CD4-positive, alpha-beta T cell (primary cell): ENCODE measurements around the gene MEF2A. TPM values are rescaled to one million over a fixed set of nuclear protein-coding genes. Genes with fewer than 3 reads are reported as not detected.

Experiments
- ATAC-seq: fragments of 200-7000 bp; cut with Tn5 transposase; one replicate; pipeline ENCODE4 v1.10.0; 2022; ENCODE audit warnings: mild to moderate bottlenecking; ENCODE audit not compliant: poor library complexity
- CTCF ChIA-PET: fragments of 350-600 bp; sonication (Branson Sonifier 250); formaldehyde crosslinking; loops from one replicate; lab custom pipeline; 2021; ENCODE audit warnings: antibody characterized with exemption, inconsistent platforms; lab: Charles Lee
- POLR2A ChIA-PET: fragments of 350-600 bp; sonication (Branson Sonifier 250); formaldehyde crosslinking; loops from one replicate; lab custom pipeline; 2021; ENCODE audit warnings: antibody characterized with exemption, inconsistent platforms; lab: Charles Lee
- DNase-seq, 14 experiments: peaks; one replicate each; pipeline ENCODE4 v3.0.0-alpha.2; 2013 to 2020; ENCODE audit warnings: mixed read lengths in 2 of 14
- H3K27ac ChIP-seq, 2 donors: one replicate each; pipeline versions ENCODE4 v1.5.1 to v1.7.0; 2013; ENCODE audit warnings: low read length in 2 of 2, low read depth in 1 of 2, mild to moderate bottlenecking in 1 of 2
- H3K27me3 ChIP-seq, 2 experiments: 1 replicate in 1 of 2; 2 replicates in 1 of 2; pipeline versions ENCODE4 v1.6.1 to v1.7.0; 2013; ENCODE audit warnings: low read length in 2 of 2, control low read depth in 1 of 2, mild to moderate bottlenecking in 1 of 2, moderate library complexity in 1 of 2; ENCODE audit not compliant: insufficient read depth in 2 of 2, control insufficient read depth in 1 of 2
- H3K36me3 ChIP-seq: one replicate; pipeline ENCODE4 v1.6.1; 2013; ENCODE audit warnings: low read length, control low read depth; ENCODE audit not compliant: insufficient read depth
- H3K4me1 ChIP-seq: one replicate; pipeline ENCODE4 v1.6.1; 2013; ENCODE audit warnings: low read length, control low read depth; ENCODE audit not compliant: insufficient read depth
- H3K4me3 ChIP-seq: one replicate; pipeline ENCODE4 v1.5.1; 2013; ENCODE audit warnings: mild to moderate bottlenecking, low read length, moderate library complexity
- H3K9me3 ChIP-seq, 2 experiments: 1 replicate in 1 of 2; 2 replicates in 1 of 2; pipeline versions ENCODE4 v1.6.1 to v1.7.0; 2013; ENCODE audit warnings: low read length in 2 of 2, mild to moderate bottlenecking in 2 of 2, control low read depth in 1 of 2, moderate library complexity in 1 of 2; ENCODE audit not compliant: control insufficient read depth in 1 of 2, insufficient read depth in 1 of 2
- H3K27ac Mint-ChIP-seq: one replicate; pipeline ENCODE4 v1.8.0; 2020; ENCODE audit warnings: mixed read lengths
- H3K27me3 Mint-ChIP-seq: one replicate; pipeline ENCODE4 v1.8.0; 2021; ENCODE audit warnings: mixed read lengths
- H3K36me3 Mint-ChIP-seq: one replicate; pipeline ENCODE4 v1.8.0; 2021; ENCODE audit warnings: low read depth, mixed read lengths
- H3K4me1 Mint-ChIP-seq: one replicate; pipeline ENCODE4 v1.8.0; 2021; ENCODE audit warnings: low read depth, mixed read lengths
- H3K4me3 Mint-ChIP-seq: one replicate; pipeline ENCODE4 v1.8.0; 2020; ENCODE audit warnings: mild to moderate bottlenecking, mixed read lengths
- H3K9me3 Mint-ChIP-seq: one replicate; pipeline ENCODE4 v1.8.0; 2020; ENCODE audit warnings: mixed read lengths
- intact Hi-C, 2 experiments: fragments of 100-400 bp; cut with DNase I in 1 of 2; cut with micrococcal nuclease in 1 of 2; formaldehyde crosslinking; loops; one replicate each; pipeline versions ENCODE4 v1.15.1 to v1.9.0; 2023 to 2025; cut with DNase I, micrococcal nuclease
- total RNA-seq, 174 experiments: library from RNA in 2 of 174; stranded (reverse) in 2 of 174; gene quantifications; one replicate each; pipeline ENCODE4 v1.2.3 and lab custom pipeline; 2021 to 2026
- TF ChIP-seq, protein P1 (sequence below): fragments of 200-600 bp; IDR thresholded peaks from one replicate; pipeline ENCODE4 v1.8.0; 2022; ENCODE audit warnings: antibody characterized with exemption, mild to moderate bottlenecking

The MEF2A gene
- total RNA-seq, 2 experiments from 2014 or later = 23.2 to 24.9 TPM

DNA sequence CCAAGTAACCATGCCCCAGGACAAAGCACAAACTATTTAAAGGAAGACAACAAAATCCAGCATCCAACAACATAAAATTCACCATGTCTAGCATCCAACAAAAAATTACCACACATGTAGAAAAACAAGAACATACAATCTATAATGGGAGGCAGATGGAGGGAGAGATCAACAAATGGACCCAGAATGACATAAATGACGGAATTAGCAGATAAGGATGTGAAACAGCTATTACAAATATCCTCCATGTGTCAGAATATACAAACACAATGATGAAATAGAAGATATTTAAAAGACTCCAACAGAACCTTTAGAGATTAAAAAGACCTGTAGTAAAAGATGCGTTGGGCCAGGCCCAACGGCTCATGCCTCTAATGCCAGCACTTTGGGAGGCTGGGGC lies 156.6 kb downstream of the MEF2A start:
- H3K9me3 ChIP-seq = no peaks in the 10 kb centered on the region
- DNase-seq = no peak
- POLR2A ChIA-PET = no interaction called here

GRCh38 chr15:99726333-99726732 lies 160.5 kb downstream of the MEF2A start:
- DNase-seq = no peak

More for the DNA sequence above, 156.6 kb downstream of the MEF2A start:
- Histone ChIP-seq H3K36me3 (no peaks in the 10 kb centered on the region), H3K4me3 (no peak overlapping the region), H3K27ac (no peak overlapping the region), H3K27me3 (no peaks in the 10 kb centered on the region), H3K4me1 (peaks cover 23% of the 10 kb centered on the region)
- H3K36me3 Mint-ChIP-seq = peaks cover 5% of the 10 kb centered on the region
- TF ChIP-seq, protein P1, sequence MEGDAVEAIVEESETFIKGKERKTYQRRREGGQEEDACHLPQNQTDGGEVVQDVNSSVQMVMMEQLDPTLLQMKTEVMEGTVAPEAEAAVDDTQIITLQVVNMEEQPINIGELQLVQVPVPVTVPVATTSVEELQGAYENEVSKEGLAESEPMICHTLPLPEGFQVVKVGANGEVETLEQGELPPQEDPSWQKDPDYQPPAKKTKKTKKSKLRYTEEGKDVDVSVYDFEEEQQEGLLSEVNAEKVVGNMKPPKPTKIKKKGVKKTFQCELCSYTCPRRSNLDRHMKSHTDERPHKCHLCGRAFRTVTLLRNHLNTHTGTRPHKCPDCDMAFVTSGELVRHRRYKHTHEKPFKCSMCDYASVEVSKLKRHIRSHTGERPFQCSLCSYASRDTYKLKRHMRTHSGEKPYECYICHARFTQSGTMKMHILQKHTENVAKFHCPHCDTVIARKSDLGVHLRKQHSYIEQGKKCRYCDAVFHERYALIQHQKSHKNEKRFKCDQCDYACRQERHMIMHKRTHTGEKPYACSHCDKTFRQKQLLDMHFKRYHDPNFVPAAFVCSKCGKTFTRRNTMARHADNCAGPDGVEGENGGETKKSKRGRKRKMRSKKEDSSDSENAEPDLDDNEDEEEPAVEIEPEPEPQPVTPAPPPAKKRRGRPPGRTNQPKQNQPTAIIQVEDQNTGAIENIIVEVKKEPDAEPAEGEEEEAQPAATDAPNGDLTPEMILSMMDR = no peak
- H3K9me3 Mint-ChIP-seq = no peaks in the 10 kb centered on the region
- peaks cover 38% of the 10 kb centered on the region for H3K4me1 Mint-ChIP-seq
- no peak overlapping the region for H3K27ac Mint-ChIP-seq
- intact Hi-C loops = no loop called here
- CTCF ChIA-PET = interaction anchor here (1.5 kb wide), 1 partner anchor 435 kb away, joined by 3 read pairs; no protein-coding TSS in a partner anchor
- no peak overlapping the region for H3K4me3 Mint-ChIP-seq
- no peak for ATAC-seq
- H3K27me3 Mint-ChIP-seq = no peaks in the 10 kb centered on the region

DNA sequence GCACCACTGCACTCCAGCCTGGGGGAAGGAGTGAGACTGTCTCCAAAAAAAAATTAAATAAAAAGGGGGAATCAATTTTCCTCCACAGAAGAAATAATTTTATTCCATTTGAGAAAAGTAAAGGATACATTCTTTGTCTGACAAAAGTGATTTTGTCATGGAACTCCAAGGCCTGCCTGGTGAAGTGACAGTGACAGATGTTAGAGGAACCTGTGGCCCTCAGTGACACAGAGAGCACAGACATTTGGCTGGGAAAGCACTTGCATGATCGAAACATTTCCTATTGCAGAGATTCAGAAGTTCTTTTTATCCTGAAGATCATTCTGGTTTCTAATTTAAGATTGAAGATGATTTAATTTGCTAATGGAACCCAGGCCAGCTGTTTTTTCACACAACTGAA lies 161.5 kb downstream of the MEF2A start:
- H3K36me3 ChIP-seq = peaks cover 18% of the 10 kb centered on the region
- Mint-ChIP-seq H3K9me3 (no peaks in the 10 kb centered on the region), H3K27ac (no peak overlapping the region), H3K4me1 (peaks cover 22% of the 10 kb centered on the region), H3K36me3 (peaks cover 33% of the 10 kb centered on the region), H3K27me3 (no peaks in the 10 kb centered on the region), H3K4me3 (no peak overlapping the region)
- intact Hi-C loops = no loop called here
- no peak overlapping the region for H3K27ac ChIP-seq
- CTCF ChIA-PET = no interaction called here
- peaks cover 7% of the 10 kb centered on the region for H3K4me1 ChIP-seq
- TF ChIP-seq, protein P1 = no peak
- no peak overlapping the region for H3K4me3 ChIP-seq
- POLR2A ChIA-PET = no interaction called here
- H3K27me3 ChIP-seq = no peaks in the 10 kb centered on the region
- DNase-seq (no peak), ATAC-seq (no peak)
- no peaks in the 10 kb centered on the region for H3K9me3 ChIP-seq

More at GRCh38 chr15:99726333-99726732, 160.5 kb downstream of the MEF2A start:
- POLR2A ChIA-PET = no interaction called here
- no peaks in the 10 kb centered on the region for H3K27me3 Mint-ChIP-seq
- H3K27ac Mint-ChIP-seq = no peak overlapping the region
- no peak overlapping the region for H3K4me3 Mint-ChIP-seq
- peaks cover 25% of the 10 kb centered on the region for H3K4me1 Mint-ChIP-seq
- H3K9me3 Mint-ChIP-seq = no peaks in the 10 kb centered on the region
- intact Hi-C loops = no loop called here
- H3K27me3 ChIP-seq = no peaks in the 10 kb centered on the region
- no peak overlapping the region for H3K27ac ChIP-seq
- H3K36me3 Mint-ChIP-seq = peaks cover 33% of the 10 kb centered on the region
- peaks cover 18% of the 10 kb centered on the region for H3K36me3 ChIP-seq
- peaks cover 4% of the 10 kb centered on the region for H3K4me1 ChIP-seq
- H3K9me3 ChIP-seq = no peaks in the 10 kb centered on the region
- no peak for ATAC-seq
- no peak overlapping the region for H3K4me3 ChIP-seq
- TF ChIP-seq, protein P1 = no peak
- CTCF ChIA-PET = no interaction called here
